Measurements from ENCODE around the gene BCL2L1.

DNA sequence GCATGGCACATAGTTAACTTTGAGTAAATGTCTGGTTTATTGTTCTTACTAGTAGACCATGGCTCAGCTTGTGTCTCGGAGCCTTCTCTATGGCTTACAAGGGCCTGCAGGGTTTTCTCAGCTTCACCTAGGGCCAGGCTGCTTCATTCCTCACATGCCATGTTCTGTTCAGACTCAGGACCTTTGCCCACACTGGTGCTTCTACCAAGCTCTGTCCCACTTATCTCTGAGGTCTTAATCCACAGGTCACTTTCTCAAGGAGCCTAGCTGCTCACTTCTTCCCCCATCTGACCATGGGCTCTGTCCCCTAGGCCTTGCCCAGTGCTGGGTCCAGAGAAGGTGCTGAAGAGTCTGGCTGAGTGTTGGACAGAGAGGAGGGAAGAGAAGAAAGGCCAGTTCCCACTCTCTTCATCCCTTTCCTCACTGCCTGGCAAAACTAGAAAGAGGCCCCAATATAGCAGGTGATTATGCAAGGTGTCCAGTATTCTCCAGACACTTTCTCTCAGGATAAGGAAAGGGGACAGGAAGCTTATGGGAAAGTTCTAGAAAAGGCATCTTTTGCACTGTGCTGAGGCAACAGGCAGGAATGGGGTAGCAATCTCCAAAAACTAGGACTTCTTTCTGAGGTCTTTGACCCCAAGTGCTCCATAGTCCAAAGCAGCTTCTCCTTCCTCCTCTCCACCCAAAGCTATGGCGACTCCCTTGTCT is 45.0 kb downstream of the BCL2L1 start:
- TF ChIP-seq, protein P1, sequence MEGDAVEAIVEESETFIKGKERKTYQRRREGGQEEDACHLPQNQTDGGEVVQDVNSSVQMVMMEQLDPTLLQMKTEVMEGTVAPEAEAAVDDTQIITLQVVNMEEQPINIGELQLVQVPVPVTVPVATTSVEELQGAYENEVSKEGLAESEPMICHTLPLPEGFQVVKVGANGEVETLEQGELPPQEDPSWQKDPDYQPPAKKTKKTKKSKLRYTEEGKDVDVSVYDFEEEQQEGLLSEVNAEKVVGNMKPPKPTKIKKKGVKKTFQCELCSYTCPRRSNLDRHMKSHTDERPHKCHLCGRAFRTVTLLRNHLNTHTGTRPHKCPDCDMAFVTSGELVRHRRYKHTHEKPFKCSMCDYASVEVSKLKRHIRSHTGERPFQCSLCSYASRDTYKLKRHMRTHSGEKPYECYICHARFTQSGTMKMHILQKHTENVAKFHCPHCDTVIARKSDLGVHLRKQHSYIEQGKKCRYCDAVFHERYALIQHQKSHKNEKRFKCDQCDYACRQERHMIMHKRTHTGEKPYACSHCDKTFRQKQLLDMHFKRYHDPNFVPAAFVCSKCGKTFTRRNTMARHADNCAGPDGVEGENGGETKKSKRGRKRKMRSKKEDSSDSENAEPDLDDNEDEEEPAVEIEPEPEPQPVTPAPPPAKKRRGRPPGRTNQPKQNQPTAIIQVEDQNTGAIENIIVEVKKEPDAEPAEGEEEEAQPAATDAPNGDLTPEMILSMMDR (conservative IDR thresholded peaks at IDR 0.05; ENCODE audit: low read length) = no peak
- TF ChIP-seq EZH2phosphoT487 (IDR thresholded peaks at IDR 0.05; ENCODE audit: borderline replicate concordance, low read depth, low read length) = no peak

All from OCI-LY7 (cell line).